Prostate gland (tissue), 2 donors: ENCODE measurements around the gene GNAI2.
"Not testable (repeated sequence)": the region's sequence is repeated elsewhere in the genome, so short reads cannot be mapped to it uniquely, and the experiment has no call there.

ENCODE experiments used
- POLR2A ChIP-seq: fragments of 450-650 bp; IDR thresholded peaks from one replicate; pipeline ENCODE4 v1.6.1; 2016; ENCODE audit warnings: antibody characterized with exemption, mild to moderate bottlenecking
- POLR2AphosphoS5 ChIP-seq: sonication (generic); formaldehyde crosslinking; IDR thresholded peaks from one replicate; pipeline ENCODE4 v1.6.1; 2017; ENCODE audit warnings: antibody characterized with exemption
- TF ChIP-seq, protein P1 (sequence below), 4 experiments: fragments of 200-600 bp in 2 of 4; fragments of 450-650 bp in 2 of 4; sonication (generic) in 2 of 4; IDR thresholded peaks; 1 replicate in 3 of 4; 2 replicates in 1 of 4; pipeline ENCODE4 v1.5.1; 2016 to 2019; ENCODE audit warnings: antibody characterized with exemption in 4 of 4, mild to moderate bottlenecking in 2 of 4, moderate library complexity in 2 of 4

DNA sequence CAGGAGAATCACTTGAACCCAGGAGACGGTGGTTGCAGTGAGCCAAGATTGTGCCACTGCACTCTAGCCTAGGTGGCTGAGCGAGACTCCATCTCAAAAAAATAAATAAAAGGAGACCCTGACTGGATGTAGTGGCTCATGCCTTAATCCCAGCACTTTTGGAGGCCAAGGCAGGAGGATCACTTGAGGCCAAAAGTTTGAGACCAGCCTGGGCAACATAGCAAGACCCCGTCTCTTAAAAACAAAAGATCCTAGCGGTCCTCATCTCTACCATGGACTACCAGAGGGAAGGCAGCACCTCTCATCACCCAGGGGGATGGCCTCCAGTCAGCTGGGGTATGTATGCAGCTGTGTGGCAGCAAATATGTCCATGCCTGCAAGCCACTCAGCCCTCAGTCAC, 26.2 kb downstream of the GNAI2 start:
- TF ChIP-seq, protein P1, sequence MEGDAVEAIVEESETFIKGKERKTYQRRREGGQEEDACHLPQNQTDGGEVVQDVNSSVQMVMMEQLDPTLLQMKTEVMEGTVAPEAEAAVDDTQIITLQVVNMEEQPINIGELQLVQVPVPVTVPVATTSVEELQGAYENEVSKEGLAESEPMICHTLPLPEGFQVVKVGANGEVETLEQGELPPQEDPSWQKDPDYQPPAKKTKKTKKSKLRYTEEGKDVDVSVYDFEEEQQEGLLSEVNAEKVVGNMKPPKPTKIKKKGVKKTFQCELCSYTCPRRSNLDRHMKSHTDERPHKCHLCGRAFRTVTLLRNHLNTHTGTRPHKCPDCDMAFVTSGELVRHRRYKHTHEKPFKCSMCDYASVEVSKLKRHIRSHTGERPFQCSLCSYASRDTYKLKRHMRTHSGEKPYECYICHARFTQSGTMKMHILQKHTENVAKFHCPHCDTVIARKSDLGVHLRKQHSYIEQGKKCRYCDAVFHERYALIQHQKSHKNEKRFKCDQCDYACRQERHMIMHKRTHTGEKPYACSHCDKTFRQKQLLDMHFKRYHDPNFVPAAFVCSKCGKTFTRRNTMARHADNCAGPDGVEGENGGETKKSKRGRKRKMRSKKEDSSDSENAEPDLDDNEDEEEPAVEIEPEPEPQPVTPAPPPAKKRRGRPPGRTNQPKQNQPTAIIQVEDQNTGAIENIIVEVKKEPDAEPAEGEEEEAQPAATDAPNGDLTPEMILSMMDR (IDR thresholded peaks at IDR 0.05): not testable (repeated sequence)
- not testable (repeated sequence) for TF ChIP-seq POLR2AphosphoS5, POLR2A
